ENCODE results near the gene CSRNP3.

DNA sequence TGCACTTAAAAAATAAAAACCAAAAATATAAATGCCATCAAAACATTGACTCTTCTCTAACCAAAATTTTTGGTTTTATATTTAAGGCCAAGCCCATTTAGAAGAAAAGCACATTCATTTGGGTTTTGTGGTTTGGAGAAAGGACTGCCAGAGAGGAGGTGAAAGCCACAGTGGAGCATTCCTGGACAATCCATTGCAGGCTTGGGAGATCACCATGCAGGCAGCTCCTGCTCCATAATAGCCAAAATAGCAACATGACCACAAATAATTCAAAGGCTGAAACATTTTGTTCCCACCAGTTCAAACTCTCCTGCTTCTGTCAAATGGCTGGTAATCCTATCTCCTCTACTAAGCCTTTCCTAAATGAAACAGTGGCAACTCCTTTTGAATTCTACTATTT is 251.0 kb downstream of the CSRNP3 start:
- TF ChIP-seq, protein P1, sequence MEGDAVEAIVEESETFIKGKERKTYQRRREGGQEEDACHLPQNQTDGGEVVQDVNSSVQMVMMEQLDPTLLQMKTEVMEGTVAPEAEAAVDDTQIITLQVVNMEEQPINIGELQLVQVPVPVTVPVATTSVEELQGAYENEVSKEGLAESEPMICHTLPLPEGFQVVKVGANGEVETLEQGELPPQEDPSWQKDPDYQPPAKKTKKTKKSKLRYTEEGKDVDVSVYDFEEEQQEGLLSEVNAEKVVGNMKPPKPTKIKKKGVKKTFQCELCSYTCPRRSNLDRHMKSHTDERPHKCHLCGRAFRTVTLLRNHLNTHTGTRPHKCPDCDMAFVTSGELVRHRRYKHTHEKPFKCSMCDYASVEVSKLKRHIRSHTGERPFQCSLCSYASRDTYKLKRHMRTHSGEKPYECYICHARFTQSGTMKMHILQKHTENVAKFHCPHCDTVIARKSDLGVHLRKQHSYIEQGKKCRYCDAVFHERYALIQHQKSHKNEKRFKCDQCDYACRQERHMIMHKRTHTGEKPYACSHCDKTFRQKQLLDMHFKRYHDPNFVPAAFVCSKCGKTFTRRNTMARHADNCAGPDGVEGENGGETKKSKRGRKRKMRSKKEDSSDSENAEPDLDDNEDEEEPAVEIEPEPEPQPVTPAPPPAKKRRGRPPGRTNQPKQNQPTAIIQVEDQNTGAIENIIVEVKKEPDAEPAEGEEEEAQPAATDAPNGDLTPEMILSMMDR (IDR thresholded peaks at IDR 0.05): no peak
- no peak for TF ChIP-seq POLR2AphosphoS5 (IDR thresholded peaks at IDR 0.05)
- no peak for TF ChIP-seq EP300 (IDR thresholded peaks at IDR 0.05)
- no peak for TF ChIP-seq POLR2A (IDR thresholded peaks at IDR 0.05)

Measured in sigmoid colon (tissue), 4 donors.